H1 (cell line): ENCODE data around the gene OR2L3. TPM values are rescaled to one million over a fixed set of nuclear protein-coding genes. Genes with fewer than 3 reads are reported as not detected.

Experiments
- CTCF ChIA-PET: fragments of 300-600 bp; sonication (Branson Sonifier 250); formaldehyde crosslinking; loops from one replicate; lab custom pipeline; 2021; ENCODE audit not compliant: partially characterized antibody; lab: Charles Lee
- POLR2A ChIA-PET: fragments of 300-600 bp; sonication (Branson Sonifier 250); formaldehyde crosslinking; loops from one replicate; lab custom pipeline; 2021; ENCODE audit warnings: inconsistent platforms; ENCODE audit not compliant: partially characterized antibody; lab: Charles Lee
- DNase-seq, 2 experiments: peaks; one replicate each; pipeline versions ENCODE4 v3.0.0 to v3.0.0-alpha.2; 2010 to 2022; ENCODE audit warnings: low spot score in 2 of 2, low read depth in 1 of 2, mixed read lengths in 1 of 2
- FAIRE-seq: peaks from 2 replicates; lab custom pipeline; 2011; peaks lifted over from hg19 to GRCh38; lab: Jason Lieb, UNC
- H2AFZ ChIP-seq: 2 replicates; pipeline ENCODE4 v1.8.1; 2012; ENCODE audit warnings: low read length, inconsistent platforms
- H2AK5ac ChIP-seq: 2 replicates; pipeline ENCODE4 v1.6.1; 2013; ENCODE audit warnings: low read depth, low read length
- H2BK120ac ChIP-seq: replicated peaks from 2 replicates; pipeline ENCODE3; 2013; ENCODE audit warnings: low read depth, low read length, inconsistent platforms
- H2BK12ac ChIP-seq: 2 replicates; pipeline ENCODE4 v1.6.1; 2013; ENCODE audit warnings: low read depth, low read length
- H2BK15ac ChIP-seq: 2 replicates; pipeline ENCODE4 v1.6.1; 2013; ENCODE audit warnings: low read length
- H2BK20ac ChIP-seq: 2 replicates; pipeline ENCODE4 v1.6.1; 2013; ENCODE audit warnings: low read length
- H2BK5ac ChIP-seq: 2 replicates; pipeline ENCODE4 v1.6.1; 2013; ENCODE audit warnings: low read depth, low read length
- H3K14ac ChIP-seq: 2 replicates; pipeline ENCODE4 v1.6.1; 2013; ENCODE audit warnings: inconsistent platforms; ENCODE audit not compliant: insufficient read length
- H3K18ac ChIP-seq: 2 replicates; pipeline ENCODE4 v1.6.1; 2013; ENCODE audit warnings: low read length; ENCODE audit errors: extremely low read depth
- H3K23ac ChIP-seq: 2 replicates; pipeline ENCODE4 v1.6.1; 2013; ENCODE audit warnings: inconsistent platforms; ENCODE audit not compliant: insufficient read length
- H3K23me2 ChIP-seq: 2 replicates; pipeline ENCODE4 v1.6.1; 2013; ENCODE audit warnings: low read depth, low read length
- H3K27ac ChIP-seq: 2 replicates; pipeline ENCODE4 v1.6.1; 2011; ENCODE audit warnings: low read depth, low read length, inconsistent platforms
- H3K27me3 ChIP-seq, 4 experiments: replicated peaks in 1 of 4; 1 replicate in 1 of 4; 2 replicates in 3 of 4; pipeline versions ENCODE4 v1.6.1 to v1.8.1; 2011 to 2013; ENCODE audit warnings: low read length in 3 of 4, mild to moderate bottlenecking in 3 of 4, inconsistent platforms in 2 of 4, mixed read lengths in 2 of 4, moderate library complexity in 1 of 4; ENCODE audit not compliant: control insufficient read depth in 3 of 4, insufficient read depth in 3 of 4; ENCODE audit errors: extremely low read depth in 1 of 4
- H3K36me3 ChIP-seq, 4 experiments: 2 replicates each; pipeline versions ENCODE4 v1.6.1 to v1.8.1; 2011 to 2013; ENCODE audit warnings: mild to moderate bottlenecking in 4 of 4, low read length in 3 of 4, moderate library complexity in 2 of 4, control low read depth in 1 of 4, inconsistent platforms in 1 of 4; ENCODE audit not compliant: insufficient read depth in 4 of 4, control insufficient read depth in 2 of 4
- H3K4ac ChIP-seq: replicated peaks from 2 replicates; pipeline ENCODE3; 2013; ENCODE audit warnings: low read length, low read depth, mixed read lengths, inconsistent platforms; ENCODE audit not compliant: insufficient read length
- H3K4me1 ChIP-seq, 4 experiments: replicated peaks in 1 of 4; 1 replicate in 1 of 4; 2 replicates in 3 of 4; pipeline versions ENCODE4 v1.6.1 to v1.8.1; 2011 to 2013; ENCODE audit warnings: low read length in 3 of 4, inconsistent platforms in 2 of 4, mixed read lengths in 1 of 4; ENCODE audit not compliant: insufficient read depth in 4 of 4, control insufficient read depth in 3 of 4
- H3K4me2 ChIP-seq, 2 experiments: 2 replicates each; pipeline versions ENCODE4 v1.6.1 to v1.8.1; 2011 to 2013; ENCODE audit warnings: low read depth in 2 of 2, low read length in 2 of 2, control low read depth in 1 of 2, inconsistent platforms in 1 of 2, mild to moderate bottlenecking in 1 of 2; ENCODE audit not compliant: insufficient read depth in 1 of 2
- H3K4me3 ChIP-seq, 4 experiments: fragments of 200-600, 300-600 bp in 1 of 4; sonication (generic), shearing (Covaris generic), sonication (Bioruptor Twin) in 1 of 4; 2 replicates each; pipeline versions ENCODE4 v1.5.1 to v1.8.1; 2011 to 2016; ENCODE audit warnings: low read length in 4 of 4, low read depth in 3 of 4, control low read depth in 2 of 4, inconsistent platforms in 2 of 4, mild to moderate bottlenecking in 2 of 4, mixed read lengths in 1 of 4, moderate library complexity in 1 of 4; ENCODE audit not compliant: insufficient read depth in 2 of 4; ENCODE audit errors: extremely low read depth in 1 of 4
- H3K56ac ChIP-seq: replicated peaks from 2 replicates; pipeline ENCODE3; 2013; ENCODE audit warnings: low read depth, mild to moderate bottlenecking, mixed read lengths, low read length, inconsistent platforms; ENCODE audit not compliant: insufficient read length
- H3K79me1 ChIP-seq: 2 replicates; pipeline ENCODE4 v1.6.1; 2013; ENCODE audit warnings: low read depth, low read length, control low read depth
- H3K79me2 ChIP-seq, 2 experiments: 2 replicates each; pipeline versions ENCODE4 v1.6.1 to v1.8.1; 2012 to 2013; ENCODE audit warnings: low read length in 2 of 2, mild to moderate bottlenecking in 2 of 2, inconsistent platforms in 1 of 2; ENCODE audit not compliant: insufficient read depth in 2 of 2, control insufficient read depth in 1 of 2
- H3K9ac ChIP-seq, 4 experiments: replicated peaks in 1 of 4; 1 replicate in 1 of 4; 2 replicates in 3 of 4; pipeline versions ENCODE4 v1.6.1 to v1.8.1; 2011 to 2013; ENCODE audit warnings: low read depth in 3 of 4, low read length in 3 of 4, control low read depth in 2 of 4, mild to moderate bottlenecking in 2 of 4, moderate library complexity in 2 of 4, inconsistent platforms in 1 of 4; ENCODE audit errors: extremely low read depth in 1 of 4
- H3K9me3 ChIP-seq, 2 experiments: 2 replicates each; pipeline versions ENCODE4 v1.6.1 to v1.8.1; 2012 to 2013; ENCODE audit warnings: mild to moderate bottlenecking in 2 of 2, moderate library complexity in 2 of 2, control low read depth in 1 of 2, inconsistent platforms in 1 of 2, low read depth in 1 of 2, low read length in 1 of 2, mixed read lengths in 1 of 2; ENCODE audit not compliant: insufficient read depth in 2 of 2
- H4K20me1 ChIP-seq, 2 experiments: replicated peaks in 1 of 2; 2 replicates each; pipeline versions ENCODE3 to v1.8.1; 2011 to 2013; ENCODE audit warnings: inconsistent platforms in 2 of 2, low read length in 2 of 2, mild to moderate bottlenecking in 1 of 2; ENCODE audit not compliant: insufficient read depth in 2 of 2, control insufficient read depth in 1 of 2
- H4K5ac ChIP-seq: 2 replicates; pipeline ENCODE4 v1.6.1; 2013; ENCODE audit warnings: low read length, low read depth, mixed read lengths, inconsistent platforms; ENCODE audit not compliant: insufficient read length
- H4K8ac ChIP-seq: 2 replicates; pipeline ENCODE4 v1.8.0; 2013; ENCODE audit warnings: mild to moderate bottlenecking, moderate library complexity, low read length, inconsistent platforms; ENCODE audit not compliant: insufficient read depth; ENCODE audit errors: extremely low read depth
- H4K91ac ChIP-seq: replicated peaks from 2 replicates; pipeline ENCODE3; 2013; ENCODE audit warnings: low read length, mixed read lengths, inconsistent platforms; ENCODE audit not compliant: insufficient read length
- BCL11A ChIP-seq, 2 experiments: IDR thresholded peaks; one replicate each; pipeline ENCODE4 v1.6.1; 2011; ENCODE audit warnings: low read depth in 2 of 2, low read length in 2 of 2, mild to moderate bottlenecking in 2 of 2
- EGR1 ChIP-seq: IDR thresholded peaks from 2 replicates; pipeline ENCODE4 v1.6.1; 2011; ENCODE audit warnings: low read depth, low read length, borderline replicate concordance
- GABPA ChIP-seq: IDR thresholded peaks from 2 replicates; pipeline ENCODE4 v1.6.1; 2011; ENCODE audit warnings: mild to moderate bottlenecking, low read length, moderate library complexity, borderline replicate concordance; ENCODE audit not compliant: insufficient read depth
- RFX5 ChIP-seq: IDR thresholded peaks from 2 replicates; pipeline ENCODE4 v1.6.1; 2011; ENCODE audit warnings: low read depth, low read length, improper control_type of control experiment, borderline replicate concordance
- WGBS, 2 experiments: shearing (Covaris generic) in 1 of 2; methylation state at CpG; one replicate each; pipeline versions ENCODE4 v1.1.6 to v1.1.7; 2013 to 2015; ENCODE audit warnings: low lambda C conversion rate in 2 of 2, mixed read lengths in 2 of 2, inconsistent platforms in 1 of 2, low coverage in 1 of 2, missing lambda C conversion rate in 1 of 2; ENCODE audit not compliant: insufficient replicate concordance in 2 of 2, insufficient coverage in 1 of 2, insufficient read length in 1 of 2; ENCODE audit errors: extremely low coverage in 1 of 2, missing lambda C conversion rate in 1 of 2; 5-methylcytosine and 5-hydroxymethylcytosine counted together
- polyA plus RNA-seq, 7 experiments: library from polyadenylated mRNA; depleted of rRNA in 3 of 7; stranded (reverse) in 5 of 7; unstranded in 2 of 7; fragments of >200 nt in 5 of 7; fragments of 200-250 nt in 2 of 7; gene quantifications; 1 replicate in 5 of 7; 2 replicates in 1 of 7; 4 replicates in 1 of 7; pipeline versions ENCODE4 v1.2.1 to v1.2.3, GENCODE V29; 2011 to 2013; ENCODE audit warnings: missing spikeins in 2 of 7, mixed read lengths in 2 of 7
- total RNA-seq: library from RNA; stranded (reverse); fragmentation: NEBNext Ultra II Directional; extraction: Animal tissue kit (Norgen Biotek cat#: 25700); gene quantifications from 2 replicates; pipeline ENCODE4 v1.2.1, GENCODE V29; 2021

Gene OR2L3
- total and polyA plus RNA-seq, 2 of the 8 experiments (the other 6 are each of a cell fraction or from before 2014, with no cell fraction given), result not detected

DNA sequence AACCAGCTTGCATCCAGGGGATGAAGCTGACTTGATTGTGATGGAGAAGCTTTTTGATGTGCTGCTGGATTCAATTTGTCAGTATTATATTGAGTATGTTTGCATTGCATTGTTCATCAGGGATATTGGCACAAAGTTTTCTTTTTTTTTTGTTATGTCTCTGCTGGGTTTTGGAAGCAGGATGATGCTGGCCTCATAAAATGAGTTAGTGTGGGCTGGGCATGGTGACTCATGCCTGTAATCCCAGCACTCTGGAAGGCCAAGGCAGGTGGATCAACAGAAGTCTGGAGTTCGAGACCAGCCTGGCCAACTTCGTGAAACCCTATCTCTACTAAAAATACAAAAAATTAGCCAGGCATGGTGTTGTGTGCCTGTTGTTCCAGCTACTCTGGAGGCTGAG lies 8.6 kb downstream of the OR2L3 start:
- Histone ChIP-seq H3K4me2 (no peak overlapping the region), H2BK12ac (no peak overlapping the region), H2AK5ac (no peak overlapping the region), H3K56ac (no peak overlapping the region), H3K27me3 (no peaks in the 10 kb centered on the region), H3K4me1 (no peaks in the 10 kb centered on the region), H4K8ac (no peak overlapping the region), H3K23ac (no peak overlapping the region), H3K4ac (no peak overlapping the region), H3K18ac (no peak overlapping the region), H2BK120ac (no peak overlapping the region), H2BK20ac (no peak overlapping the region), H3K9me3 (peaks cover 37 to 43% of the 10 kb centered on the region in 2 experiments), H3K23me2 (no peaks in the 10 kb centered on the region), H3K9ac (no peak overlapping the region), H4K91ac (no peak overlapping the region), H2AFZ (no peak overlapping the region), H3K79me1 (no peaks in the 10 kb centered on the region), H2BK15ac (no peak overlapping the region), H3K36me3 (no peaks in the 10 kb centered on the region), H4K5ac (no peak overlapping the region), H3K14ac (no peak overlapping the region), H3K4me3 (no peak overlapping the region), H4K20me1 (no peaks in the 10 kb centered on the region), H3K79me2 (no peaks in the 10 kb centered on the region), H3K27ac (no peak overlapping the region), H2BK5ac (no peak overlapping the region)
- no peak for FAIRE-seq
- TF ChIP-seq EGR1, result no peak
- no peak for TF ChIP-seq BCL11A (IDR thresholded peaks at IDR 0.05; ENCODE audit: low read depth in 2 of 2, low read length in 2 of 2)
- no peak for TF ChIP-seq RFX5
- TF ChIP-seq GABPA, result no peak
- ChIA-PET CTCF (no interaction called here), POLR2A (no interaction called here)
- WGBS, 2 experiments, result 63% methylated on average over 2 of the region's 2 CpGs; no CpG with 5 or more reads in 1 of the 2 experiments
- no peak for DNase-seq
